OCI-LY1 (cell line): ENCODE data around the gene ANKRD37.

ENCODE experiments used
- H2AFZ ChIP-seq: fragments of 200-600 bp; sonication (generic), shearing (Covaris generic); 2 replicates; pipeline ENCODE4 v1.6.0; 2014; ENCODE audit warnings: antibody characterized with exemption, mild to moderate bottlenecking, low read length
- H3F3A ChIP-seq: fragments of 200-600 bp; sonication (generic), shearing (Covaris generic); 2 replicates; pipeline ENCODE4 v1.6.0; 2014; ENCODE audit warnings: mild to moderate bottlenecking, antibody characterized with exemption, low read length, moderate library complexity; ENCODE audit not compliant: insufficient read depth
- H3K27ac ChIP-seq: fragments of 200-600 bp; sonication (generic); 2 replicates; pipeline ENCODE4 v1.5.1; 2014; ENCODE audit warnings: low read length, mixed run types, mild to moderate bottlenecking, low read depth; ENCODE audit not compliant: poor library complexity, severe bottlenecking
- H3K27me3 ChIP-seq: fragments of 200-600 bp; sonication (generic); 2 replicates; pipeline ENCODE4 v1.6.0; 2014; ENCODE audit warnings: antibody characterized with exemption, mild to moderate bottlenecking, low read length, moderate library complexity; ENCODE audit not compliant: insufficient read depth
- H3K36me3 ChIP-seq: fragments of 200-600 bp; sonication (generic); 2 replicates; pipeline ENCODE4 v1.6.1; 2014; ENCODE audit warnings: mild to moderate bottlenecking, antibody characterized with exemption, low read length, moderate library complexity, mixed read lengths; ENCODE audit not compliant: insufficient read depth
- H3K4me1 ChIP-seq: fragments of 200-600 bp; sonication (generic); 2 replicates; pipeline ENCODE4 v1.5.1; 2014; ENCODE audit warnings: mild to moderate bottlenecking, low read length, moderate library complexity; ENCODE audit not compliant: insufficient read depth, severe bottlenecking
- H3K4me2 ChIP-seq: fragments of 200-600 bp; sonication (generic), shearing (Covaris generic); 2 replicates; pipeline ENCODE4 v1.6.1; 2014; ENCODE audit warnings: low read length
- H3K4me3 ChIP-seq: fragments of 200-600 bp; sonication (generic); 2 replicates; pipeline ENCODE4 v1.5.1; 2014; ENCODE audit warnings: low read length, low read depth, mild to moderate bottlenecking, mixed read lengths; ENCODE audit not compliant: poor library complexity, severe bottlenecking
- H3K79me2 ChIP-seq: fragments of 200-600 bp; shearing (Covaris generic); 2 replicates; pipeline ENCODE4 v1.6.1; 2016; ENCODE audit warnings: mixed run types, low read length, mixed read lengths; ENCODE audit not compliant: insufficient read depth
- H3K9ac ChIP-seq: fragments of 200-600 bp; sonication (generic), shearing (Covaris generic); 2 replicates; pipeline ENCODE4 v1.6.1; 2014; ENCODE audit warnings: mild to moderate bottlenecking, low read length, mixed read lengths
- H3K9me2 ChIP-seq: fragments of 200-600 bp; sonication (generic), shearing (Covaris generic); 2 replicates; pipeline ENCODE4 v1.6.1; 2014; ENCODE audit warnings: low read depth, mild to moderate bottlenecking, low read length, mixed read lengths
- H3K9me3 ChIP-seq: fragments of 200-600 bp; shearing (Covaris generic); 2 replicates; pipeline ENCODE4 v1.6.1; 2014; ENCODE audit warnings: low read length, mixed read lengths
- H4K20me1 ChIP-seq: fragments of 200-600 bp; sonication (generic), shearing (Covaris generic); 2 replicates; pipeline ENCODE4 v1.6.0; 2016; ENCODE audit warnings: mild to moderate bottlenecking, low read length; ENCODE audit not compliant: insufficient read depth
- CTCF ChIP-seq: fragments of 200-600 bp; sonication (generic), shearing (Covaris generic); IDR thresholded peaks from 2 replicates; pipeline ENCODE4 v1.5.1; 2017; ENCODE audit warnings: mild to moderate bottlenecking, antibody characterized with exemption, low read length, moderate library complexity, mixed read lengths
- EZH2 ChIP-seq: fragments of 200-600 bp; sonication (generic), shearing (Covaris generic); IDR thresholded peaks from 2 replicates; pipeline ENCODE4 v1.8.0; 2017; ENCODE audit warnings: borderline replicate concordance, mixed run types, mild to moderate bottlenecking, antibody characterized with exemption, low read length, moderate library complexity, mixed read lengths

Gene ANKRD37

DNA sequence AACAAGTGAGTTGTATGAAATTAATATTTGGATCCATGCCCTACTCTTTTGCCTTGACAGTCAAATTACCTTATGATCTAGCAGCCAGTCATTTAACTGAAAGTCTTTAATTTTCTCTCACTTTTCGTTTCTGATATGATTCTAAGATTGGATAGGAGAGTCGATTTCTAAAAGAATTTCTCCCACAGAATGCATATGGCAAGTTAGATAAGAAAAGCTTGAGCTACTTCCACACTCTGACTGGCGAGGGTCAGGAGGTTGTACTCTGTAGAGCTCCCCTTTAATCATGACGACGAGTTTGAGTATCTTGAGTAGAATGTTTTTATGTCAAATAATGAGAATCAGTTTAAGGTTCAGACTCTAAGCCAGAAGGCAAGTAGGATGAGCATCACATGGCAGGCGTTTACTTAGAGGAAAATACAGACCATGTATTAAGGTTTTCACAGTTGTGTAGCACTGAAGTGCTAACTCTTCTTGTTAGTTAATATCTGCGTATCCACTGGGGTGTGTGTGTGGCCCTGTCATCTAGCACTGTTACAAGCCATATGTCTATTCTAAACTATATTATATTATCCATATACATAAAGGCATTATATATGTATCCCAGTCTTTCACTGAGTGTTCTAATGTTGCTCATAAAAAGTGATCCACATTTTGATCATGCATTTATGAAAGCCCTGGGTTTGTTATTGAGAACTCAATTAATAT, 38.8 kb upstream of the ANKRD37 start:
- H3K9ac ChIP-seq: no peak overlapping the region

GRCh38 chr4:185358514-185358913, 38.1 kb upstream of the ANKRD37 start:
- Histone ChIP-seq H3K9me3 (no peaks in the 10 kb centered on the region), H3F3A (no peaks in the 10 kb centered on the region), H3K27ac (no peak overlapping the region), H2AFZ (no peak overlapping the region), H3K79me2 (no peaks in the 10 kb centered on the region), H3K9ac (no peak overlapping the region), H3K4me2 (no peak overlapping the region), H3K27me3 (no peaks in the 10 kb centered on the region), H3K4me1 (no peaks in the 10 kb centered on the region), H3K4me3 (no peak overlapping the region), H3K36me3 (peaks cover 39% of the 10 kb centered on the region), H4K20me1 (no peaks in the 10 kb centered on the region), H3K9me2 (no peaks in the 10 kb centered on the region)
- no peak for TF ChIP-seq CTCF

More for the DNA sequence above, 38.8 kb upstream of the ANKRD37 start:
- H3K9me2 ChIP-seq: no peaks in the 10 kb centered on the region
- no peak overlapping the region for H3K27ac ChIP-seq
- H3K4me1 ChIP-seq: peaks cover 5% of the 10 kb centered on the region
- H3K27me3 ChIP-seq: no peaks in the 10 kb centered on the region
- H2AFZ ChIP-seq: no peak overlapping the region
- H3K4me3 ChIP-seq: no peak overlapping the region
- no peaks in the 10 kb centered on the region for H4K20me1 ChIP-seq
- H3K9me3 ChIP-seq: no peaks in the 10 kb centered on the region
- H3F3A ChIP-seq: no peaks in the 10 kb centered on the region
- H3K36me3 ChIP-seq: peaks cover 44% of the 10 kb centered on the region
- TF ChIP-seq EZH2: no peak
- TF ChIP-seq CTCF: no peak
- no peak overlapping the region for H3K4me2 ChIP-seq
- H3K79me2 ChIP-seq: no peaks in the 10 kb centered on the region

DNA sequence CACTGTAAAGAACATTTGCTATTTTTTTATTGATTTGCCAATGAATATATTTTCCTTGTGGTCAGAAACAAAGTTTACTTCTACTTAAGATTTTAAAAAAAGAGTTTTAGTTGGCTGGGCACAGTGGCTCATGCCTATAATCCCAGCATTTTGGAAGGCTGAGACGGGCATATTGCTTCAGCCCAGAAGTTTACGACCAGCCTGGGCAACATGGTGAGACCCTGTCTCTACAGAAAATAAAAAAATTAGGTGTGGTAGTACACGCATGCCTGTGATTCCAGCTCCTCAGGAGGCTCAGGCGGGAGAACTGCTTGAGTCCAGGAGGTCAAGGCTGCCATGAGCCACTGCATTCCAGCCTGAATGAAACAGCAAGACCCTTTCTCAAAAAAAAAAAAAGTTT, 37.7 kb upstream of the ANKRD37 start:
- no peaks in the 10 kb centered on the region for H3K4me1 ChIP-seq
- H3K9me2 ChIP-seq: no peaks in the 10 kb centered on the region
- TF ChIP-seq CTCF (no peak), EZH2 (no peak)
- H3K4me3 ChIP-seq: no peak overlapping the region
- no peak overlapping the region for H3K9ac ChIP-seq
- H3K79me2 ChIP-seq: no peaks in the 10 kb centered on the region
- no peaks in the 10 kb centered on the region for H3K9me3 ChIP-seq
- H3K27me3 ChIP-seq: no peaks in the 10 kb centered on the region
- H2AFZ ChIP-seq: no peak overlapping the region
- H3F3A ChIP-seq: no peaks in the 10 kb centered on the region
- H3K36me3 ChIP-seq: peaks cover 38% of the 10 kb centered on the region
- no peak overlapping the region for H3K27ac ChIP-seq
- H4K20me1 ChIP-seq: no peaks in the 10 kb centered on the region
- H3K4me2 ChIP-seq: no peak overlapping the region
